ENCODE data around the gene SNX27.

- TF ChIP-seq CTCF (IDR thresholded peaks at IDR 0.05) (no peak), POLR2A (IDR thresholded peaks at IDR 0.05) (no peak)
These were observed 104.5 kb downstream of the SNX27 start for GRCh38 chr1:151716405-151716762.
